IMR-90 (cell line): Measurements from ENCODE around the gene DSCAM. TPM values are rescaled to one million over a fixed set of nuclear protein-coding genes. Genes with fewer than 3 reads are reported as not detected.

Experiments
- ATAC-seq: fragments of 200-7000 bp; cut with Tn5 transposase; 2 replicates; pipeline ENCODE4 v1.9.1; 2020; ENCODE audit warnings: low read depth, mild to moderate bottlenecking, moderate library complexity
- BruUV-seq: library from RNA; stranded (reverse); fragments of 400-500 nt; replicated peaks from 2 replicates; lab custom pipeline; 2021; lab: Mats Ljungman, UMichigan
- CTCF ChIA-PET: fragments of 300-600 bp; formaldehyde crosslinking; extraction: SDS; loops from one replicate; lab custom pipeline; 2021; ENCODE audit warnings: antibody characterized with exemption; lab: Yijun Ruan, JAX
- POLR2A ChIA-PET: fragments of 300-600 bp; sonication (Branson Sonifier 250); formaldehyde crosslinking; loops from one replicate; lab custom pipeline; 2022; ENCODE audit warnings: antibody characterized with exemption; ENCODE audit not compliant: unreplicated experiment; lab: Charles Lee
- DNase-seq: peaks from one replicate; pipeline ENCODE4 v3.0.0; 2013
- H2AFZ ChIP-seq: replicated peaks from 2 replicates; pipeline ENCODE3; 2013; ENCODE audit warnings: low read length, mild to moderate bottlenecking; ENCODE audit not compliant: poor library complexity
- H2AK5ac ChIP-seq: 2 replicates; pipeline ENCODE4 v1.6.1; 2013; ENCODE audit warnings: low read depth, low read length, inconsistent platforms
- H2AK9ac ChIP-seq: replicated peaks from 2 replicates; pipeline ENCODE3; 2013; ENCODE audit warnings: mild to moderate bottlenecking, low read depth, low read length, moderate library complexity; ENCODE audit not compliant: poor library complexity
- H2BK120ac ChIP-seq: 2 replicates; pipeline ENCODE4 v1.6.1; 2013; ENCODE audit warnings: low read depth, low read length, inconsistent platforms
- H2BK15ac ChIP-seq: 3 replicates; pipeline ENCODE4 v1.6.1; 2013; ENCODE audit warnings: low read depth, low read length, inconsistent platforms
- H2BK20ac ChIP-seq: 2 replicates; pipeline ENCODE4 v1.6.1; 2013; ENCODE audit warnings: low read depth, mild to moderate bottlenecking, inconsistent platforms, low read length, moderate library complexity
- H2BK5ac ChIP-seq: 2 replicates; pipeline ENCODE4 v1.6.1; 2013; ENCODE audit warnings: mild to moderate bottlenecking, low read depth, low read length, inconsistent platforms; ENCODE audit not compliant: poor library complexity, severe bottlenecking
- H3K14ac ChIP-seq: replicated peaks from 2 replicates; pipeline ENCODE4 v1.6.1; 2013; ENCODE audit warnings: low read depth, low read length, inconsistent platforms
- H3K18ac ChIP-seq: 2 replicates; pipeline ENCODE4 v1.6.1; 2013; ENCODE audit warnings: low read depth, low read length, control low read depth
- H3K23ac ChIP-seq: 2 replicates; pipeline ENCODE4 v1.6.1; 2013; ENCODE audit warnings: low read depth, low read length, inconsistent platforms
- H3K27ac ChIP-seq: 2 replicates; pipeline ENCODE4 v1.5.1; 2013; ENCODE audit warnings: mild to moderate bottlenecking, control low read depth, low read length; ENCODE audit not compliant: insufficient read depth
- H3K27me3 ChIP-seq: 2 replicates; pipeline ENCODE4 v1.6.1; 2013; ENCODE audit warnings: low read length; ENCODE audit not compliant: control insufficient read depth, insufficient read depth
- H3K36me3 ChIP-seq: 2 replicates; pipeline ENCODE4 v1.6.1; 2013; ENCODE audit warnings: low read length, mixed read lengths; ENCODE audit not compliant: control insufficient read depth, insufficient read depth
- H3K4ac ChIP-seq: 2 replicates; pipeline ENCODE4 v1.6.1; 2013; ENCODE audit warnings: low read depth, low read length, inconsistent platforms
- H3K4me1 ChIP-seq: 2 replicates; pipeline ENCODE4 v1.6.1; 2013; ENCODE audit warnings: low read length, mixed read lengths; ENCODE audit not compliant: control insufficient read depth, insufficient read depth
- H3K4me2 ChIP-seq: 2 replicates; pipeline ENCODE4 v1.6.1; 2013; ENCODE audit warnings: low read depth, mild to moderate bottlenecking, control low read depth, low read length, moderate library complexity
- H3K4me3 ChIP-seq: 2 replicates; pipeline ENCODE4 v1.5.1; 2013; ENCODE audit warnings: low read depth, mild to moderate bottlenecking, control low read depth, low read length, moderate library complexity; ENCODE audit not compliant: insufficient read depth
- H3K56ac ChIP-seq: 2 replicates; pipeline ENCODE4 v1.6.1; 2013; ENCODE audit warnings: low read length, inconsistent platforms; ENCODE audit not compliant: insufficient read depth; ENCODE audit errors: extremely low read depth
- H3K79me1 ChIP-seq, 2 experiments: 2 replicates each; pipeline ENCODE4 v1.6.1; 2013; ENCODE audit warnings: low read length in 2 of 2, inconsistent platforms in 1 of 2, low read depth in 1 of 2
- H3K9ac ChIP-seq: 2 replicates; pipeline ENCODE4 v1.6.1; 2013; ENCODE audit warnings: low read depth, low read length, control low read depth
- H3K9me1 ChIP-seq: 2 replicates; pipeline ENCODE4 v1.6.1; 2013; ENCODE audit warnings: low read length, inconsistent platforms; ENCODE audit not compliant: insufficient read depth
- H3K9me3 ChIP-seq: 2 replicates; pipeline ENCODE4 v1.6.1; 2013; ENCODE audit warnings: low read length; ENCODE audit not compliant: control insufficient read depth, insufficient read depth
- H4K20me1 ChIP-seq: 2 replicates; pipeline ENCODE4 v1.6.1; 2013; ENCODE audit warnings: low read length, inconsistent platforms; ENCODE audit not compliant: insufficient read depth
- H4K5ac ChIP-seq: 2 replicates; pipeline ENCODE4 v1.6.1; 2013; ENCODE audit warnings: mild to moderate bottlenecking, low read depth, low read length, control low read depth
- H4K8ac ChIP-seq, 2 experiments: 2 replicates each; pipeline ENCODE4 v1.6.1; 2013; ENCODE audit warnings: low read depth in 2 of 2, low read length in 2 of 2, control low read depth in 1 of 2, inconsistent platforms in 1 of 2
- H4K91ac ChIP-seq: 2 replicates; pipeline ENCODE4 v1.6.1; 2013; ENCODE audit warnings: low read depth, low read length, inconsistent platforms; ENCODE audit not compliant: insufficient read depth
- BHLHE40 ChIP-seq: fragments of 150-350 bp; IDR thresholded peaks from 2 replicates; pipeline ENCODE4 v1.6.1; 2016; ENCODE audit warnings: mild to moderate bottlenecking, low read depth, low read length
- CEBPB ChIP-seq: IDR thresholded peaks from 2 replicates; pipeline ENCODE4 v1.6.1; 2012; ENCODE audit warnings: low read depth, low read length, improper control_type of control experiment
- CHD1 ChIP-seq: IDR thresholded peaks from 2 replicates; pipeline ENCODE4 v1.6.1; 2012; ENCODE audit warnings: low read depth, low read length, improper control_type of control experiment
- FOS ChIP-seq: fragments of 150-350 bp; IDR thresholded peaks from 2 replicates; pipeline ENCODE4 v1.6.1; 2016; ENCODE audit warnings: low read depth, low read length
- MAFK ChIP-seq: IDR thresholded peaks from 2 replicates; pipeline ENCODE4 v1.6.1; 2012; ENCODE audit warnings: low read depth, low read length, improper control_type of control experiment
- MAZ ChIP-seq: IDR thresholded peaks from 2 replicates; pipeline ENCODE4 v1.6.1; 2012; ENCODE audit warnings: low read depth, mild to moderate bottlenecking, low read length, improper control_type of control experiment, moderate library complexity, borderline replicate concordance
- NFE2L2 ChIP-seq: fragments of 150-350 bp; IDR thresholded peaks from 2 replicates; pipeline ENCODE4 v1.6.1; 2016; ENCODE audit warnings: low read depth, mild to moderate bottlenecking, low read length
- POLR2A ChIP-seq: IDR thresholded peaks from 2 replicates; pipeline ENCODE4 v1.6.1; 2012; ENCODE audit warnings: mild to moderate bottlenecking, low read depth, low read length
- RAD21 ChIP-seq: IDR thresholded peaks from 2 replicates; pipeline ENCODE4 v1.6.1; 2012; ENCODE audit warnings: low read length, improper control_type of control experiment
- RCOR1 ChIP-seq: IDR thresholded peaks from 2 replicates; pipeline ENCODE4 v1.6.1; 2012; ENCODE audit warnings: mild to moderate bottlenecking, low read length, improper control_type of control experiment; ENCODE audit not compliant: insufficient replicate concordance
- RFX5 ChIP-seq: IDR thresholded peaks from 2 replicates; pipeline ENCODE4 v1.8.0; 2012; ENCODE audit warnings: low read depth, mild to moderate bottlenecking, low read length, moderate library complexity
- WGBS, 2 experiments: methylation state at CpG; one replicate each; pipeline versions ENCODE4 v1.1.5 to v1.1.7; 2013; ENCODE audit warnings: missing lambda C conversion rate in 2 of 2; ENCODE audit not compliant: insufficient read length in 1 of 2; ENCODE audit errors: extremely low coverage in 2 of 2; 5-methylcytosine and 5-hydroxymethylcytosine counted together
- dilution Hi-C: fragments of 300-500 bp; cut with HindIII; formaldehyde crosslinking; loops from one replicate; pipeline ENCODE4 v1.14.3; 2018; ENCODE audit warnings: low sequenced_read_pairs; ENCODE audit not compliant: unreplicated experiment
- in situ Hi-C: fragments of 300-500 bp; cut with MboI; formaldehyde crosslinking; loops from 3 replicates; pipeline ENCODE4 v1.14.3; 2019; ENCODE audit warnings: low sequenced_read_pairs, inconsistent platforms, mixed read lengths
- intact Hi-C: fragments of 100-400 bp; cut with micrococcal nuclease; formaldehyde crosslinking; loops from 2 replicates; pipeline ENCODE4 v1.10.0; 2022
- polyA plus RNA-seq, 3 experiments: library from polyadenylated mRNA; depleted of rRNA; stranded (reverse); fragments of >200 nt; gene quantifications; 2 replicates each; pipeline ENCODE4 v1.2.3, GENCODE V29; 2012; ENCODE audit warnings: low replicate concordance in 1 of 3
- total RNA-seq: library from RNA; depleted of rRNA; stranded (reverse); fragments of >200 nt; gene quantifications from 2 replicates; pipeline ENCODE4 v1.2.3, GENCODE V29; 2012
- TF ChIP-seq, protein P1 (sequence below): fragments of 150-350 bp; IDR thresholded peaks from 2 replicates; pipeline ENCODE4 v1.6.1; 2016; ENCODE audit warnings: low read depth, mild to moderate bottlenecking, low read length, moderate library complexity, borderline replicate concordance
- TF ChIP-seq, protein P2 (sequence below): conservative IDR thresholded peaks from 2 replicates; pipeline ENCODE4 v1.5.1; 2012; ENCODE audit warnings: mild to moderate bottlenecking, low read depth, low read length, improper control_type of control experiment

Gene DSCAM
- total and polyA plus RNA-seq, 2 of the 4 experiments (the other 2 are of a cell fraction): under 0.01 to 0.02 TPM

DNA sequence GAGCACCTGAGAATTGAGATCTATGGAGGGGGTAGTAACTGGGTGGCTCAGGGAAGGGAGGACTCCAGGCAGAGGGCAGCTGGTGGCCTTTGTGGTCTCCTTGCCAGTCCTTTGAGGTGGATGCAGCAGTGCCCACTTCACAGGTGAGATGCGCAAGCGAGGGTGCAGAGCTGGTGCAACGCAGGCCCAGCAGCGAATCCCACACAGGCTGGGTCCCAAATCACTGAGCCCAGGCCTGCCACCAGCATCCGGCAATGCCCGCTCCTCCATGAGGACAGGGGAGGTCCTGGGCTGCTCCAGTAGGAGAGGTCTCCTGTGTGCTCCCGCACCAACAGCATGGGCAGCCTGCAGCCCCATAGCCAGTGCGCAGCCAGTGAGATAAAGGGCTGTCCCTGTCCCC is 661.8 kb downstream of the DSCAM start:
- no peak overlapping the region for H2BK120ac ChIP-seq
- H3K4me3 ChIP-seq: no peak overlapping the region
- no peak overlapping the region for H3K4me2 ChIP-seq
- ATAC-seq: no peak
- no TSS peak for BruUV-seq
- H2BK20ac ChIP-seq: no peak overlapping the region
- no peak overlapping the region for H3K27ac ChIP-seq
- H2AFZ ChIP-seq: no peak overlapping the region
- no peak overlapping the region for H2AK5ac ChIP-seq
- no peak overlapping the region for H3K14ac ChIP-seq
- no peak overlapping the region for H4K5ac ChIP-seq
- peaks cover 51% of the 10 kb centered on the region for H3K9me3 ChIP-seq
- no peaks in the 10 kb centered on the region for H3K4me1 ChIP-seq
- 77% methylated on average over 5 of the region's 8 CpGs; no CpG with 5 or more reads in 1 of the 2 experiments for WGBS, 2 experiments
- no peaks in the 10 kb centered on the region for H3K36me3 ChIP-seq
- H3K18ac ChIP-seq: no peak overlapping the region
- no peaks in the 10 kb centered on the region for H4K20me1 ChIP-seq
- H3K79me1 ChIP-seq: no peaks in the 10 kb centered on the region
- H4K91ac ChIP-seq: no peak overlapping the region
- no peak overlapping the region for H2AK9ac ChIP-seq
- intact Hi-C loops (no loop called here), in situ Hi-C loops (loop anchor here (25.0 kb wide), 1 partner anchor 98 kb away; no protein-coding TSS in a partner anchor), dilution Hi-C loops (no loop called here)
- ChIA-PET CTCF (no interaction called here), POLR2A (no interaction called here)
- H2BK15ac ChIP-seq: no peak overlapping the region
- no peak overlapping the region for H4K8ac ChIP-seq
- no peak overlapping the region for H3K9ac ChIP-seq
- TF ChIP-seq, protein P1, sequence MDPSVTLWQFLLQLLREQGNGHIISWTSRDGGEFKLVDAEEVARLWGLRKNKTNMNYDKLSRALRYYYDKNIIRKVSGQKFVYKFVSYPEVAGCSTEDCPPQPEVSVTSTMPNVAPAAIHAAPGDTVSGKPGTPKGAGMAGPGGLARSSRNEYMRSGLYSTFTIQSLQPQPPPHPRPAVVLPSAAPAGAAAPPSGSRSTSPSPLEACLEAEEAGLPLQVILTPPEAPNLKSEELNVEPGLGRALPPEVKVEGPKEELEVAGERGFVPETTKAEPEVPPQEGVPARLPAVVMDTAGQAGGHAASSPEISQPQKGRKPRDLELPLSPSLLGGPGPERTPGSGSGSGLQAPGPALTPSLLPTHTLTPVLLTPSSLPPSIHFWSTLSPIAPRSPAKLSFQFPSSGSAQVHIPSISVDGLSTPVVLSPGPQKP: no peak
- TF ChIP-seq RFX5 (no peak), RAD21 (no peak), CEBPB (no peak), CHD1 (no peak), NFE2L2 (no peak), RCOR1 (no peak), MAZ (no peak), BHLHE40 (no peak), POLR2A (no peak), FOS (no peak), MAFK (no peak)
- TF ChIP-seq, protein P2, sequence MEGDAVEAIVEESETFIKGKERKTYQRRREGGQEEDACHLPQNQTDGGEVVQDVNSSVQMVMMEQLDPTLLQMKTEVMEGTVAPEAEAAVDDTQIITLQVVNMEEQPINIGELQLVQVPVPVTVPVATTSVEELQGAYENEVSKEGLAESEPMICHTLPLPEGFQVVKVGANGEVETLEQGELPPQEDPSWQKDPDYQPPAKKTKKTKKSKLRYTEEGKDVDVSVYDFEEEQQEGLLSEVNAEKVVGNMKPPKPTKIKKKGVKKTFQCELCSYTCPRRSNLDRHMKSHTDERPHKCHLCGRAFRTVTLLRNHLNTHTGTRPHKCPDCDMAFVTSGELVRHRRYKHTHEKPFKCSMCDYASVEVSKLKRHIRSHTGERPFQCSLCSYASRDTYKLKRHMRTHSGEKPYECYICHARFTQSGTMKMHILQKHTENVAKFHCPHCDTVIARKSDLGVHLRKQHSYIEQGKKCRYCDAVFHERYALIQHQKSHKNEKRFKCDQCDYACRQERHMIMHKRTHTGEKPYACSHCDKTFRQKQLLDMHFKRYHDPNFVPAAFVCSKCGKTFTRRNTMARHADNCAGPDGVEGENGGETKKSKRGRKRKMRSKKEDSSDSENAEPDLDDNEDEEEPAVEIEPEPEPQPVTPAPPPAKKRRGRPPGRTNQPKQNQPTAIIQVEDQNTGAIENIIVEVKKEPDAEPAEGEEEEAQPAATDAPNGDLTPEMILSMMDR: no peak
- no peak overlapping the region for H3K56ac ChIP-seq
- H2BK5ac ChIP-seq: no peak overlapping the region
- H3K23ac ChIP-seq: no peak overlapping the region
- no peaks in the 10 kb centered on the region for H3K27me3 ChIP-seq
- DNase-seq: no peak
- no peaks in the 10 kb centered on the region for H3K9me1 ChIP-seq
- H3K4ac ChIP-seq: no peak overlapping the region
